Glomerular visceral epithelial cell (primary cell): ENCODE measurements around the gene NTF4.
"Not testable (repeated sequence)": the region's sequence is repeated elsewhere in the genome, so short reads cannot be mapped to it uniquely, and the experiment has no call there.

ENCODE experiments used
- DNase-seq: peaks from one replicate; pipeline ENCODE4 v3.0.0-alpha.2; 2016; ENCODE audit errors: extremely low spot score

The NTF4 gene

DNA sequence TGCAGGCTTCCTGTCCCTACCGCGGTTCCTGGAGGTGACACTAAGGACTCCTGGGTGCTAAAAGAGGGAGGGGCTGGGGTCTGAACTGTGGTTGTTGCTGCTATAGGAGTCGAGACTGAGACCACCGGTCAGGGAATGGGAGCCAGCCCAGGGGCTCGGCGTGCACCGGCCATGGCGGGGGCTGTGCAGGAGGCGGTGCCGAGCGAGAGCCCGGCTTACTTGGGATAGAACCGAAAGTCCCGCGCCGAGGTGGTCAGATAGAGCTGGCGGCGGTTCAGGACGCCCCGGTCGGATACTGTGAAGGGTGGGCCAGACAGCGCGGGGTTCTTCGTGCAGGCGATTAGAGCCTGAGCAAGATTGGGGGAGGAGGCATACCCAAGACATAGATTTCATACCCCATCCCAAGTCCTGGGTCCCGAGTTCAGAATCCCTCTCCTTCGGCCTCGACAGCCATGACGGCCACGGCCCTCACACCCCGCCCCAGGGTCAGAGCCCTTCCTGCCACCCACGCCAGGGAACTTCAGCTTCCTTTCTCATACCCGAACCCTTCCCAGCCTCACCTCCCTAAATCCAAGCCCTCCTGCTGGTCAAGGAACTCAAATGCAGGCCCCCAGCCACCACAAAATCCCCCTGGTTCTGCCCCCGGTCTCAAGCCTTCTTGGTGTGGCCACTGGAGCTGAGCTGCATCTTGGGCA is 7.6 kb downstream of the NTF4 start:
- DNase-seq = not testable (repeated sequence)

DNA sequence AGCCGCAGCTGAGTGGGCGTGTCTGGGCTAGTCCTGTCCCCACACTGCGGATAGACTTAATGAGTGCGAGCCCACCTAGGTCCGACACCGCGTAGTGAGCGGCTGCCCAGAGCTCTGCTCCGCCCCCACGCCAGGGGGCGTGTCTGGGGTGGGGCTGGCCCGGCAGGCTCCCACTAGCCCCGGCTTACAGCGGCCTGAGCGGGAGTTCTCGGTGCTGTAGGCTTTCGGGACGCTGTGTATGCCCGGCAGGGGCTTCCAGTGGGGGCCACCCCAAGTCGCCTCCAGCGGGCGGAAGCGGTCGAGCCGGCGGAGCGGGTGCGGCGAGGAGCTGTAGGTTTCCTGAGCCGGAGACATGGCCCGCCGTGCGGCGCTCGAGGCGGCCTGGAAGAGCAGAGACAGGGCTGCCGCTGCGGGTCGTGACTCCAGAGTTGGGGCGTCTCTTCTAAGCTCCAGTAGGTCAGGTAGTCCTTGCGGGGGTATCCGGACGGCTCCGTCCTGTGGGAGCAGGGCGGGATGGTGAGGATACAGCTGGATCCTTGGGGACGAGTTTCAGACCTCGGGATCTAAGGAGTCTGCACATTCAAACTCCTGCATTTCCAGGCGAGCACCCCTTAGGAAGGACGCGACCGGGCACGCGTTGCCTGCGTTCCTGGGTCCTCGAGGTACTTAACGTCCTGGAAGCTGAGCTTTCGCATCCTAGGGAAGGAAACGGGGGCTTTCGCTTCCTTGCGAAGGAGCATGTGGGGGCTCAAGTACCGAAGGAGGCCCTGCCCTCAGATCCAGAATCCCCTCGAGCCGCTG is 8.3 kb downstream of the NTF4 start:
- peak; percentile 79 for DNase-seq

- peak; percentile 75 for DNase-seq
Measured at GRCh38 chr19:49050376-49051033, 14.1 kb downstream of the NTF4 start.

GRCh38 chr19:49049834-49050233 is 14.8 kb downstream of the NTF4 start:
- not testable (repeated sequence) for DNase-seq

- not testable (repeated sequence) for DNase-seq
Measured at GRCh38 chr19:49049011-49049410, 15.6 kb downstream of the NTF4 start, which contains the start of gene CGB8. TSS of gene CGB8 (minus strand) at chr19:49049111. CDS start at chr19:49048739, 372 bp downstream.

DNA sequence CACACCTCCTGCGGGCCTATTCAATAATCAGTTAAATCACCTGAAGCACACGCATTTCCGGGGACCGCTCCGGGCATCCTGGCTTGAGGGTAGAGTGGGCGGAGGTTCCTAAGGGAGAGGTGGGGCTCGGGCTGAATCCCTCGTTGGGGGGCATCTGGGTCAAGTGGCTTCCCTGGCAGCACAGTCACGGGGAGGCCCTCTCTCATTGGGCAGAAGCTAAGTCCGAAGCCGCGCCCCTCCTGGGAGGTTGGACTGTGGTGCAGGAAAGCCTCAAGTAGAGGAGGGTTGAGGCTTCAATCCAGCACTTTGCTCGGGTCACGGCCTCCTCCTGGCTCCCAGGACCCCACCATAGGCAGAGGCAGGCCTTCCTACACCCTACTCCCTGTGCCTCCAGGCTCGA is 21.1 kb downstream of the NTF4 start, which contains the start of gene CGB5:
Gene CGB5, plus strand, starts transcription at position 301 of the 400 bp plus-strand sequence. CDS start 362 bp downstream, outside the sequence.
- not testable (repeated sequence) for DNase-seq

DNA sequence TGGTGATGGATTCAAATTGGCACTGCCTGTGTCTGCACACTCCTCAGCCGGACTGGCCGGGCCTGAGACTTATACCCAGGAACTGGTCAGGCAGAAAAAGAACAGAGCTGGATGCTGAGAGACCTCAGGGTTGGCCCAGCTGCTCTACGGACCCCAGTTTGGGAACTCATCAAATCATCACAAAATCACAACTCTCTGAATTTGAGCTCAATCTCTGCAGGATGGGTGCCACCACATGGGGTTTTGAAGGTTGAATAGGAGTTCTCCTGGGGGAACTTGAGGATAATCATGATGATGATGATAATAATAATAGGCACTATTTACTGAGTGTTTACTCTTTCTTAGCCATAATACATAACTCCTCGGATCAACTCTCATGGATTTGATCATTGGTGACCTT is 22.0 kb downstream of the NTF4 start:
- DNase-seq = not testable (repeated sequence)

GRCh38 chr19:49042177-49042576 is 22.4 kb downstream of the NTF4 start:
- peak; percentile 72 for DNase-seq

DNA sequence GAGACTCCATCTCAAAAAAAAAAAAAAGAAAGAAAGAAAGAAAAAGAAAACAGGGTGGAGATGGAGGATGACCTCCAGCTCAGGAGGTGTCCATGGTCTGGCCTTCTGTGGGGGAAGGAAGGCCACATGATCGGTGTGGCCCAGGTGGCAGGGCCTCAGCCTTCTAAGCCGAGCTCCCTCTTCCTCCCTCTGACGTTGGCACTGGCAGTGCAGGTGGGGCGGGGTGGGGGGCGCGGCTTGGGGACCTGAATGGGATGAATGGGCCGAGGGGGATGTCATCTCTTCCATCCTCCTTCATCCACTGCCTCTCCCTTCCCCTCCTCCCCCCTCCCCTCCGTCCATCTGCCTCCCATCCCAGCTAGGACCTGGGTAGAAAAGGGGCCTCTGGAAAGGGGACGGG is 24.9 kb downstream of the NTF4 start:
- DNase-seq = not testable (repeated sequence)

DNA sequence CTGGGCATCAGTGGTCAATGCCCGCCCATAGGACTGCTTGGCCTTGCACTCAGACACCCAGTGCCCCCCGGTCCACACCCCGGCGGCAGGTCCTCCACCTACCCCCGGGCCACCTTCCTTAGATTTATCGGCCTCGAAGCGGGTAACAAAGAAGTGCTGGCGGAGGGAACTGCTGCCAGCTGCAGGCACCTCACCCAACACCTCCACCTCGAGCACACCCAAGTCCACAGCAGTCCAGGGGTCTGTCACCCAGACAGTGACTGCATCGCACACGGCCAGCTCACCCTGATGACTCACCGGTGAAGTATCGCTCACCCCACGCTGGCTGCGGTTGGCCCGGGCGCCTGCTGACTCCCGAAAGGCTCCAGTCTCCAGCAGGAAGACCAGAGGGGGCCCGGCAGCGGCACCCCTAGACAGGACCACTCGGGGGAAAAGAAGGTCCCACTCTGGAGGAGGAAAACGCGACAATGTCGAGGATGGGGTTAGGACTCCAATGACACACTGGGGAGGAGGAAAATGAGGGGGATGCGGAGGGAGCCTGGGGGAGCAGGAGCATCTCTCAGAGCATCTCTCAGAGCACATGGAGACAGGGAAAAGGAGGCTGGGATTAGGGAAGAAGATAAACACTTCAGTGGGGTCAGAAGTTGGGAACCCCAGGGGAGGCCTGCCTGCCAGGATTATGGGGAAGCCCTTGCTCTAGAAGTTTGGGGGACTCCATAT is 25.9 kb downstream of the NTF4 start:
- DNase-seq = peak; percentile 84

- not testable (repeated sequence) for DNase-seq
Measured at GRCh38 chr19:49038111-49038510, 26.5 kb downstream of the NTF4 start.

GRCh38 chr19:49036815-49037214 is 27.8 kb downstream of the NTF4 start, which contains the start of gene CGB1:
TSS of gene CGB1 (minus strand) at chr19:49036895. CDS start at chr19:49036711, 184 bp downstream.
- DNase-seq = not testable (repeated sequence)

GRCh38 chr19:49031642-49032301 is 32.8 kb downstream of the NTF4 start, which contains the start of gene CGB2:
TSS of gene CGB2 (plus strand) at chr19:49031890. CDS start at chr19:49032096, 206 bp downstream.
- DNase-seq = not testable (repeated sequence)

GRCh38 chr19:49030323-49030722 is 34.3 kb downstream of the NTF4 start:
- not testable (repeated sequence) for DNase-seq

- DNase-seq = peak; percentile 70
Measured at GRCh38 chr19:49029749-49030148, 34.9 kb downstream of the NTF4 start.

DNA sequence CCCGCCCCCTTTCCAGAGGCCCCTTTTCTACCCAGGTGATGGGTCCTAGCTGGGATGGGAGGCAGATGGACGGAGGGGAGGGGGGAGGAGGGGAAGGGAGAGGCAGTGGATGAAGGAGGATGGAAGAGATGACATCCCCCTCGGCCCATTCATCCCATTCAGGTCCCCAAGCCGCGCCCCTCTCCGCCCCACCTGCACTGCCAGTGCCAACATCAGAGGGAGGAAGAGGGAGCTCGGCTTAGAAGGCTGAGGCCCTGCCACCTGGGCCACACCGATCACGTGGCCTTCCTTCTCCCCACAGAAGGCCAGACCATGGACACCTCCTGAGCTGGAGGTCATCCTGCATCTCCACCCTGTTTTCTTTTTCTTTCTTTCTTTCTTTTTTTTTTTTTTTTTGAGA is 35.9 kb downstream of the NTF4 start:
- not testable (repeated sequence) for DNase-seq

DNA sequence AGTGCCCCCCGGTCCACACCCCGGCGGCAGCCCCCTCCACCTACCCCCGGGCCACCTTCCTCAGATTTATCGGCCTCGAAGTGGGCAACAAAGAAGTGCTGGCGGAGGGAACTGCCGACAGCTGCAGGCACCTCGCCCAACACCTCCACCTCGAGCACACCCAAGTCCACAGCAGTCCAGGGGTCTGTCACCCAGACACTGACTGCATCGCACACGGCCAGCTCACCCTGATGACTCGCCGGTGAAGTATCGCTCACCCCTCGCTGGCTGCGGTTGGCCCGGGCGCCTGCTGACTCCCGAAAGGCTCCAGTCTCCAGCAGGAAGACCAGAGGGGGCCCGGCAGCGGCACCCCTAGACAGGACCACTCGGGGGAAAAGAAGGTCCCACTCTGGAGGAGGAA is 39.0 kb downstream of the NTF4 start:
- DNase-seq = peak; percentile 47

GRCh38 chr19:49025088-49025487 is 39.5 kb downstream of the NTF4 start:
- DNase-seq = not testable (repeated sequence)

DNA sequence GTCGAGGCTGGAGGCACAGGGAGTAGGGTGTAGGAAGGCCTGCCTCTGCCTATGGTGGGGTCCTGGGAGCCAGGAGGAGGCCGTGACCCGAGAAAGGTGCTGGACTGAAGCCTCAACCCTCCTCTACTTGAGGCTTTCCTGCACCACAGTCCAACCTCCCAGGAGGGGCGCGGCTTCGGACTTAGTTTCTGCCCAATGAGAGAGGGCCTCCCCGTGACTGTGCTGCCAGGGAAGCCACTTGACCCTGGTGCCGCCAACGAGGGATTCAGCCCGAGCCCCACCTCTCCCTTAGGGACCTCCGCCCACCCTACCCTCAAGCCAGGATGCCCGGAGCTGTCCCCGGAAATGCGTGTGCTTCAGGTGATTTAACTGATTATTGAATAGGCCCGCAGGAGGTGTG is 40.4 kb downstream of the NTF4 start, which contains the start of gene CGB3:
Gene CGB3, minus strand, starts transcription at position 101 of the 400 bp plus-strand sequence. CDS start 362 bp downstream, outside the sequence.
- not testable (repeated sequence) for DNase-seq

GRCh38 chr19:49022116-49022515 is 42.5 kb downstream of the NTF4 start:
- no peak for DNase-seq
